Small intestine (tissue), 7 donors: ENCODE measurements around the gene GZF1. TPM values are rescaled to one million over a fixed set of nuclear protein-coding genes. Genes with fewer than 3 reads are reported as not detected.

Experiments used
- DNase-seq, 2 donors: peaks; one replicate each; pipeline versions ENCODE4 v3.0.0 to v3.0.0-alpha.2; 2013
- FAIRE-seq: peaks from 2 replicates; lab custom pipeline; 2012; peaks lifted over from hg19 to GRCh38; lab: Jason Lieb, UNC
- H3K27ac ChIP-seq, 3 donors: one replicate each; pipeline ENCODE4 v1.5.1; 2013; ENCODE audit warnings: low read length in 2 of 3, mild to moderate bottlenecking in 2 of 3, control low read depth in 1 of 3, inconsistent platforms in 1 of 3, low read depth in 1 of 3, moderate library complexity in 1 of 3
- H3K27me3 ChIP-seq, 3 donors: one replicate each; pipeline ENCODE4 v1.6.1; 2013; ENCODE audit warnings: low read length in 3 of 3, inconsistent platforms in 1 of 3; ENCODE audit not compliant: control insufficient read depth in 3 of 3, insufficient read depth in 3 of 3
- H3K36me3 ChIP-seq, 3 donors: one replicate each; pipeline ENCODE4 v1.6.1; 2013; ENCODE audit warnings: low read length in 3 of 3, inconsistent platforms in 1 of 3, low read depth in 1 of 3, mild to moderate bottlenecking in 1 of 3, moderate library complexity in 1 of 3; ENCODE audit not compliant: control insufficient read depth in 3 of 3, insufficient read depth in 2 of 3
- H3K4me1 ChIP-seq, 3 donors: one replicate each; pipeline ENCODE4 v1.6.1; 2013; ENCODE audit warnings: low read length in 2 of 3, inconsistent platforms in 1 of 3, low read depth in 1 of 3, mild to moderate bottlenecking in 1 of 3, moderate library complexity in 1 of 3; ENCODE audit not compliant: control insufficient read depth in 3 of 3, insufficient read depth in 2 of 3
- H3K4me3 ChIP-seq, 3 donors: one replicate each; pipeline ENCODE4 v1.5.1; 2013; ENCODE audit warnings: low read length in 3 of 3, control low read depth in 1 of 3, inconsistent platforms in 1 of 3, low read depth in 1 of 3, mild to moderate bottlenecking in 1 of 3, moderate library complexity in 1 of 3
- H3K9me3 ChIP-seq, 2 donors: one replicate each; pipeline ENCODE4 v1.6.1; 2013; ENCODE audit warnings: low read depth in 1 of 2, low read length in 1 of 2; ENCODE audit not compliant: control insufficient read depth in 2 of 2, insufficient read depth in 1 of 2
- WGBS, 3 donors: extraction: QIAGEN DNeasy Blood & Tissue Kit; methylation state at CpG; one replicate each; pipeline ENCODE4 v1.1.7; 2013; 5-methylcytosine and 5-hydroxymethylcytosine counted together
- polyA plus RNA-seq, 4 donors: library from polyadenylated mRNA; stranded (reverse) in 3 of 4; unstranded in 1 of 4; fragments of 200-250 nt in 3 of 4; fragments of 120-200 nt in 1 of 4; gene quantifications; one replicate each; pipeline versions ENCODE4 v1.2.1 to v1.2.3, GENCODE V29; 2013
- donor health status: healthy with polysubstance abuse.
- donor health status: control.
- donor health status: control.
- donor health status: Bipolar disorder and iron deficiency.
- donor health status: healthy.

The GZF1 gene
- polyA plus RNA-seq, 4 donors: 3.2 to 8.3 (median 4.8) TPM

DNA sequence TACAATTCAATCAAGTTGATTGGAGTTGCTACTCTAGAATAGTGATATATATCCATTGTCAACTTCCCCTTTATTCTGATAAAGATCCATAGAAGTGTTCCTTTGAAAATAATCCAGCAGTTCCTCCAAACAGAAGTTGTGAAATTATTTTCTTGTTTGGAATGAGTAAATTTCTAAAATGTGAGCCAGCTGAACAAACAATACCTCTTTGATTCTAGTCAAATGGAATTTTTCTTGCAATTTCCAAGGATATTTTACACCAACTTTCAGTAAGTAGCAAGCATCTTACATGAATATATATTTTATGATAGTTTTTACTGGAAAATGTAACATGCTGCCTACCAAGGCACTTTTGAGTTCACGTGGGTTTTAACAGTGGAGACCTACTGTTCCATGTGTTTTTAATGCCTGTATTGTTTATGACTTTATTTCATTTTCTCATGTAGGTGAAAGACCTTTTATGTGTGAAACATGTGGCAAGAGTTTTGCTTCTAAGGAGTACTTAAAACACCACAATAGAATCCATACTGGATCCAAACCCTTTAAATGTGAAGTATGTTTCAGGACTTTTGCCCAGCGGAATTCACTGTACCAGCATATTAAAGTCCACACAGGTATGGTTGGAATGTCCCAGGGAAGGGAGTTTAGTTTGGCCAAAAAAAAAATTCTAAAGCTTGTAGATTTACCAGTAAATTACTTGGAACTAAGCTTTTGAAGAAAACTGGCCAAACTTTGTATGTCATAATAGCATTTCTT is 6.5 kb downstream of the GZF1 start:
- H3K27me3 ChIP-seq: no peaks in the 10 kb centered on the region
- H3K36me3 ChIP-seq: peaks cover 3 to 35% (median 7%) of the 10 kb centered on the region in 3 donors
- FAIRE-seq (no peak), DNase-seq (no peak)
- peaks cover 0 to 1% (median 0%) of the 10 kb centered on the region in 3 donors for H3K4me1 ChIP-seq
- H3K27ac ChIP-seq: no peak overlapping the region
- WGBS, 3 donors: 94 to 96% (median 96%) methylated on average over 2 of the region's 2 CpGs
- no peak overlapping the region for H3K4me3 ChIP-seq
- no peaks in the 10 kb centered on the region for H3K9me3 ChIP-seq

DNA sequence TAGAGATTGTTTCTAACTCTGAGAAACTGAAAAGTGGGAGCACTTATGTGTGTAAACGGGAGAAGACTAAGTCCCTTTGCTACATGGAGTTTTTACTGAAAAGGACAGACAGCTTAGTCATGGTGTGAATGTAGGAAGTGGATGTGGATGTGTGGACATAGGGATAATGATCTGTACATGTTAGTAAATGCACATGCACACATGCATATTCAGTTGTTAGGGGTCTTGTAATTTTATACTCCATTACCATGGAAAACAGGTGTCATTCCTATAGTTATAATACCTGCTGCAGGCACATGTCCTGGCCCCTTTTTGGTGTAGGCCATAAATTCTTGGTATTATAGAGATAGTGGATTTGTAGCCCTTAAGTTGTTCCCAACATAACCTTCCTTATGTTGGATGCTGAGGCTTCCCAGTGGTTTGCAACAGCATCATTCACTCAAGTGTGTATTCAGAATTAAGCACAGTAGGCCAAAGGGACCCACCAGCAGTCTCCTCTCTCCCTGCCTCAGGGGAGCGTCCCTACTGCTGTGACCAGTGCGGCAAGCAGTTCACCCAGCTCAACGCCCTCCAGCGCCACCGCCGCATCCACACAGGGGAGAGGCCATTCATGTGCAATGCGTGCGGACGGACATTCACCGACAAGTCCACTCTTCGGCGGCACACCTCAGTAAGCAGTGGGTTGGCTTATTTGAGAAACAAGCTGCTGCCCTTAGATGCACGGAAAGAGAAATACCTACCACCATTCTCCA is 7.3 kb downstream of the GZF1 start:
- Histone ChIP-seq H3K27me3 (no peaks in the 10 kb centered on the region), H3K4me3 (no peak overlapping the region), H3K9me3 (no peaks in the 10 kb centered on the region), H3K27ac (no peak overlapping the region), H3K36me3 (peaks cover 3 to 38% (median 7%) of the 10 kb centered on the region in 3 donors), H3K4me1 (no peaks in the 10 kb centered on the region)
- WGBS, 3 donors: 93 to 97% (median 95%) methylated on average over 14 of the region's 14 CpGs
- no peak for FAIRE-seq
- no peak for DNase-seq

DNA sequence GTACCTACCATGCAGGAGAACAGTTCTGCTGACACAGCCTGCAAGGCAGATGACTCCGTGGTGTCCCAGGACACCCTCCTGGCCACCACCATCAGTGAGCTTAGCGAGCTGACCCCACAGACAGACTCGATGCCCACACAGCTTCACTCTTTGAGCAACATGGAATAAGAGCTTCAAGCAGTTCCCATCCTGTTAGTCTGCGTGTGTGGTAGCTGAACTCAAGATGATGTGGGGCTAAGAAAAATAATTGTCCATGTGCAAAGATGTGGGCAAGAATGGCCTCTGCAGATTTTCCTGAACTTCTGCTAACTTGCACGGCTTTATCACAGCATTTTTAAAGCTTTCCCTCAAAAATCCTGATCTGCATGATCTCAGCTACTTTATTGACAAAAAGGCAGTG is 8.3 kb downstream of the GZF1 start:
- Histone ChIP-seq H3K9me3 (no peaks in the 10 kb centered on the region), H3K27ac (no peak overlapping the region), H3K4me1 (no peaks in the 10 kb centered on the region), H3K36me3 (peaks cover 3 to 31% (median 10%) of the 10 kb centered on the region in 3 donors), H3K4me3 (no peak overlapping the region), H3K27me3 (no peaks in the 10 kb centered on the region)
- no peak for FAIRE-seq
- no peak for DNase-seq
- WGBS, 3 donors: 94% methylated on average over 5 of the region's 5 CpGs

DNA sequence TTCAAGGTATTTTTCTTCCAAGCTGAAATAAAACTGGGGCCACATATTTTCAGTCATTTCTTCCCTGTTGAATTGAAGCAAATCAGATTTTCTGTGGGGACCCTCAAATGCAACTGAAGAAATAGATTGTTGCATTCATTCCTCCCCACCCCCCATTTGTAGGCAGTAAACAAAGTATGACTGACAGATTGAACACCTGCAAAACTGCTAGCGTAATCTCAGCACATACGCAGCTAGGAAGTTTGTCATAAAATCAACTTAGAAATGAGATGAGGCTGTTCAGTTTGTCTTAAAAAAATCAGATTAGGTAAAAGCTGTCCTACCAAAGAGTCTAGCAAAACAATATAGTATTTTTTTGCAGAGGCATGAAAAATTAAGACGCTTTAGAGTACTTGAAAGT is 8.9 kb downstream of the GZF1 start:
- Histone ChIP-seq H3K4me1 (no peaks in the 10 kb centered on the region), H3K27me3 (no peaks in the 10 kb centered on the region), H3K9me3 (no peaks in the 10 kb centered on the region), H3K4me3 (no peak overlapping the region), H3K36me3 (peaks cover 3 to 29% (median 10%) of the 10 kb centered on the region in 3 donors), H3K27ac (no peak overlapping the region)
- FAIRE-seq: no peak
- no peak for DNase-seq
- 78 to 95% (median 83%) methylated on average over 3 of the region's 3 CpGs for WGBS, 3 donors

DNA sequence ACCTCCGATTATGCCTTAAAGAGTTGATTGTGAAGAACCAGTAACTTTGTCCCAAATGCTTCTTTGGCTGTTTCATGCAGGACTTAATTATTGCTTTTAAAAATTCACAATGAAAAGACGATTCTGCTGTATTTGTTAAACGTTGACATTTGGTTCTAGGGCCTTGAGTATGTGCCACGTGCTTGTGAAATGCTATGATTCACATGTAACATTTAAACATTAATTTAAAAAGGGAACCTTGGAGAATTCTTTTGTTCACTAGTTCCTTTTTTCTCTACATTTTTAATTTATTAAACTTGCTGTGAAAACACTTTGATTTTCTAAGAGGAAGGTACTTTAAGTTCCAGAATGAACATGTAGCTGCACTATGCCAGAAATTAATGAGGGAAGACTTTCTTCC is 9.5 kb downstream of the GZF1 start:
- Histone ChIP-seq H3K27me3 (no peaks in the 10 kb centered on the region), H3K27ac (no peak overlapping the region), H3K36me3 (peaks cover 3 to 27% (median 10%) of the 10 kb centered on the region in 3 donors), H3K4me1 (no peaks in the 10 kb centered on the region), H3K9me3 (no peaks in the 10 kb centered on the region), H3K4me3 (no peak overlapping the region)
- WGBS, 3 donors: 78 to 81% (median 81%) methylated on average over 4 of the region's 4 CpGs
- FAIRE-seq (no peak), DNase-seq (no peak)

DNA sequence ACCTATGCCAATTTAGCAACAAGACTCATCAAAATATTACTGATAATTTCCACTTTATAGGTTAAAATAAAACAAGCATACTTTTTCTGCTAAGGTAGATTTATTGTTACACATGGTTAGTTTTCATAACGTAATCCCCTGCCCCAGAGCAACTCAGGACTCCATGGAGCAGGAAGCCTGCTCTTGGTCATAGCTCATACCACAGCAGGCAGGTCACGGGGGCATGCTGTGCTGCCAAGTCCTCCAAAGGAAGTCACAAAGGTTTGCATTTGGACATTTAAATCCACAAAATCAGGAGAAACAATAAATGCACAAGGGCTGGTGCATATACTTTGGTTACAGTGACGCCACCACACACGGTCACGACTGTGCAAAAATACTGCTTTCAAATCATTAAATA is 12.5 kb downstream of the GZF1 start:
- Histone ChIP-seq H3K36me3 (peaks cover 5 to 32% (median 9%) of the 10 kb centered on the region in 3 donors), H3K4me1 (no peaks in the 10 kb centered on the region), H3K27ac (no peak overlapping the region), H3K4me3 (no peak overlapping the region), H3K27me3 (no peaks in the 10 kb centered on the region), H3K9me3 (no peaks in the 10 kb centered on the region)
- FAIRE-seq (no peak), DNase-seq (no peak)
- 88 to 97% (median 96%) methylated on average over 5 of the region's 5 CpGs for WGBS, 3 donors

DNA sequence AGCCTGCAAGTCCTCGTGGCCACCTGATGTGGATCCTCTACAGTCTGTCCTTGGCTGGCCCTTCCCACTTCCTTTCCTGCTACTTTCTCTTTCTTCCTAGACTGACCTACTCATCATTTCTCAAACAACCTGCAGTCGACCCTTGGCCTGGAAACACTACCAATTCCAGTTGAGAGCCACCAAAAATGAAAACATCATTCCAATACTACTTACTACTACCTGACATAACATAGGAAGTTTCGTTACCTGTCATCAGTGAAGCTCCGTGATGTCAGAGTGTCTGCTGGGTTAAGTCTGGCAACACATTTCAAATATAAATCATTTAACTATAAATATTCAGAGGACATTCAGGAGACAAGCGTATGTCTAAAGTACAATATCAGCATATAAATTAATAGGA is 13.8 kb downstream of the GZF1 start:
- DNase-seq: no peak
- Histone ChIP-seq H3K27ac (no peak overlapping the region), H3K4me3 (no peak overlapping the region), H3K27me3 (no peaks in the 10 kb centered on the region), H3K4me1 (no peaks in the 10 kb centered on the region), H3K9me3 (no peaks in the 10 kb centered on the region), H3K36me3 (peaks cover 5 to 30% (median 5%) of the 10 kb centered on the region in 3 donors)
- no peak for FAIRE-seq
- WGBS, 3 donors: 85 to 88% (median 85%) methylated on average over 5 of the region's 5 CpGs

DNA sequence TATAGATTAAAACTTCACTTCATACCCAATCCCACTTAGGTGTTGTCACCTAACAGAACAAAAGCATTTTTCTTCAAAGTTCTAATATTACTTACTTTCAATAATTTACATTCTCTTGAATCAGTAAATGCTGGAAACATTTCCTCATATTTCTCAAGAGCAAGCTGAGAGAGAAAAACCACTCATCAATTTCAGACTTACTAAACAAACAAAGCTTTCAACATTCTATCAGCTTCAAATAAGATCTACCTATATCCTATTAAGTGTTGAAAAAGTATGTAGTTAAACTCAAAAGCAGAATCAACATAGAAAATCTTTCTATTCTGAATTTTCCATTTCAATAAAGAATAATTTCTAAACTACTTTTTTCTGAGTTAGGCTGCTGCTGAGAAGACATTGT is 17.8 kb downstream of the GZF1 start:
- Histone ChIP-seq H3K27me3 (no peaks in the 10 kb centered on the region), H3K36me3 (peaks cover 2 to 29% (median 3%) of the 10 kb centered on the region in 3 donors), H3K27ac (no peak overlapping the region), H3K4me3 (no peak overlapping the region), H3K9me3 (peaks cover 0 to 7% of the 10 kb centered on the region in 2 donors), H3K4me1 (no peaks in the 10 kb centered on the region)
- FAIRE-seq: no peak
- DNase-seq: no peak
